Measurements from ENCODE around the gene RAB5A.
"Not testable (repeated sequence)": the region's sequence is repeated elsewhere in the genome, so short reads cannot be mapped to it uniquely, and the experiment has no call there.

RAB5A gene

DNA sequence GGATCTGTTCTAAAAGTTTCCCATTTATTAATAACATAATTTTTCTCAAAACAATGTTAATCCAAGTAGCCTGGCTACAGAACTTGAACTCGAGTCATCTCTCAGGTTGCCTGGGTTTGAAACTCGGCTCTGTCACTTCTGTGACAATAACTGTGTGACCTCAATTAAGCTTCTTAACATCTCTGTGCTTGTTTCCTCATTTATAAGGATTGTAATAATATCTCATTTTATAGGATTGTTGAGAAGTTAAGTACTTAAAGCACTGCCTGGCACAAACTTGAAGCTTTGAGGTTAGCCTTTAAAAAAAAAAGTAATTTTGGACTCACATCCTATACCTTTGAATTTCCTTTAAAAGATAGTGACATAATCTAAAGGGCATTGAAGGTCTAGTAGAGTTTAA lies 3.4 kb downstream of the RAB5A start:
- DNase-seq, result no peak

DNA sequence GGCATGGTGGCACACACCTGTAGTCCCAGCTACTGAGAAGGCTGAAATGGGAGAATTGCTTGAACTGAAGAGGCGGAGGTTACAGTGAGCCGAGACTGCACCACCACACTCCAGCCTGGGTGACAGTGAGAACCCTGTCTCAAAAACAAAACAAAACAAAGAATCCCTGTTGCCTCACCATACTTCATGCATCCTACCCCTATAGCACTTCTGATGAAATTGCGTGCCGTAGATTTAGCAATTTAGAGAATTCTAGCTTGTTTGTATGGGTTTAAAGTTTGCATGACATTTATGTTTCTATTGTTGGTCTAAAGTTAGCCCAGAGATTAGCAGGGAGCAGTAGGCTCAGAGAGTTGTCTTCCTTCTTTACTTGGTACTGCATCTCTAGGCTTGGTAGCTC lies 7.8 kb downstream of the RAB5A start:
- DNase-seq, result no peak

DNA sequence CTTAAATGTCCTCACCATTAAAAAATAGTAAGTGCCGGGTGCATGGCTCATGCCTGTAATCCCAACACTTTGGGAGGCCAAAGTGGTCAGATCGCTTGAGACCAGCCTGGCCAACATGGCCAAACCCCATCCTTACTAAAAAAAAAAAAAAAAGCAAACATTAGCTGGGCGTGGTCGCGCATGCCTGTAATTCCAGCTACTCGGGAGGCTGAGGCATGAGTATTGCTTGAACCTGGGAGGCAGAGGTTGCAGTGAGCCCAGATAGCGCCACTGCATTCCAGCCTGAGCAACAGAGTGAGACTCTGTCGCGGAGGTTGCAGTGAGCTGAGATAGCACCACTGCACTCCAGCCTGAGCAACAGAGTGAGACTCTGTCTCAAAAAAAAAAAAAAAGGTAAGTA lies 10.5 kb downstream of the RAB5A start:
- DNase-seq, result not testable (repeated sequence)

DNA sequence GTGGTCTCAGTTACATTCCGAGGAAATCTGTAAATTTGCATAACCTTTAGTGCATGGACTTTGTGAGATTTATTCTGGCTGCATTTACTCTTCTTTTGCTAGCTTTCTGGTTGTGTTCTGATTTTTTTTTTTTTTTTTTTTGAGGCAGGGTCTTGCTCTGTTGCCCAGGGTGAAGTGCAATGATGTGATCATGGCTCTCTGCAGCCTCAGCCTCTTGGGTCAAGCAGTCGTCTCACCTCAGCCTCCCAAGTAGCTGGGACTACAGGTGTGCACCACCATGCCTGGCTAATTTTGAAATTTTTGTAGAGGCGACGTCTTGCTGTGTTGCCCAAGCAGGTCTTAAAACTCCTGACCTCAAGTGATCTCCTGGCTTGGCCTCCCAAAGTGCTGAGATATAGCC lies 12.6 kb downstream of the RAB5A start:
- DNase-seq, result no peak

DNA sequence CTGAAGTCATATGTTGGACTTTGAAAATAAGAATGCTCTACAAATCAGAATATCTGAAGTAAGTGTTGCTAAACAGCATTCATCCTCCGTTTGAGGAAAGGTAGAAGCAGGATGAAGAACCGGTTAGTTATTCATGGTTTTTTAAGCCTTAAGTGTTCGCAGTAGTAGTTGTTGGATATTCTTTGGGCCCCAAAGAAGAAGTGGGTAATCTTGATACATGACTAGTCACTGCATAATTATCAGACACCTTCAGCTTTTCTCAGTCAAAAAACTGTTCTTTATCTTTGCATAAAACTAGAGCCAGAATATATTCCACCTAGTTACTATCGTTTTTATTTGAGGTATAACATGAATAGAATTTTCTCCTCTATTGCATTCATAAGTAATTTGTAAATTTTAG lies 13.8 kb downstream of the RAB5A start:
- no peak for DNase-seq

DNA sequence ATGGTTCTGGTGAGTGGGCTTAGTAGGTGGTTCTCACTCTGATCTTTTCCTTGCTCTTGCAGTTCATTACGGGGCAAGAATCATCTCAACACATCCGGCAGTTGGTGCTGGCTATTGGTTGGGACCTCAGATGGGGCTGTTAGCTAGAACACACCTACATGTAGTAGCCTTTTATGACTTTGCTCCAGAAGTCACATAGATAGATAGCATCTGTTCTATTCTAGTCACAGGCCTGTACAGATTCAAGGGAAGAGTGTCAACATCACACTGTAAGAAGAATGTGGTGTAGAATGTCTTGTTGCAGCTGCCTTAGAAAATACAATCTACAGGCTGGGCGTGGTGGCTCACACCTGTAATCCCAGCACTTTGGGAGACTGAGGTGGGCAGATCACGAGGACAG lies 15.1 kb downstream of the RAB5A start:
- no peak for DNase-seq

DNA sequence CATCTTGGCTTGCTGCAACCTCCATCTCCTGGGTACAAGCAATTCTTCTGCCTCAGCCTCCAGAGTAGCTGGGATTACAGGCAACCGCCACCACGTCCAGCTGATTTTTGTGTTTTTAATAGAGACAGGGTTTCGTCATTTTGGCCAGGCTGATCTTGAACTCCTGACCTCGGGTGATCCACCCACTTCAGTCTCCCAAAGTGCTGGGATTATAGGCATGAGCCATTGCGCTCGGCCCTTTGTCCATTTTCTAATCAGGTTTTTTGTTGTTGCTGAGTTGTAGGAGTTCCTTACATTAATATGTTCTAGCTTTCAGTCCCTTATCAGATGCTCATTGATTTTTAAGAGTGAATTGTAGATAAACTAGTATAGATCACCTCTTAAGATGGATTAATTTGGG lies 20.3 kb downstream of the RAB5A start:
- no peak for DNase-seq

DNA sequence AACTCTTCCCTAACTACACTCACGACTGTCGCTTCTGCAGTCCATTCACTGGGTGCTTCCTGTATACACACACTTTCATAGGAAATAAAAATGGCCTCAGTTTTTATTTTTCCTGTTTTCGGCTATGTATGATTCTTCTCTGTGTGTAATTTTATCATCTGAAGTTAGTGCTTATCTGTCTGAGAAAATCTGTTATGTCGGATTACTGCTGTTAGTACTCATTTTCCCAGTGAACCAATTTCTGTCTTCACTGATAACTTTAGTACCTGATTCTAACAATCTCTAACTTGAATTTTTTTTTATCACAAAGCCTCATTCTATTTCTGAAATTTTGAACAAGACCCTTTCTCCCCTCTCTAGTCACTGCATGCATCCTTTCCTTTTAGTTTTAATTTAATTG lies 20.9 kb downstream of the RAB5A start:
- DNase-seq, result no peak

DNA sequence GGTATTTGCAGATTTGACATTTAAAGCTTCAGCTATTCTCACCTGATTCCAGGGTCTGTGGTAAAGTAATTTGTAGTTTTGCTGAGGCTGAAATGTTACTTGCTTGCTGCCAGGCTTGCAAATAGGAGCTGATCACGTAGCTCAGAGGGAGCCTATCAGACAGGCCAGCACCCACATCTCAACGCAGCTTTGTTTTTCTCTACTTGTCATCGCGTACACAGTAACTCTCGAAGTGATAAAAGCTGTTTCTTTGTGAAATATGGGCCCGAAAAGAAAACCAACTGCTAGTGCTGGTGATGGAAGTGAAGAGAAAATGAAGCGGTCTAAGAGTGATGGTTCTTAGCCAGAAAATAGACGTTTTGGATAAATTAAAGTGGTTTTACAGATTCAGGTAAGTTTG lies 23.4 kb downstream of the RAB5A start:
- DNase-seq, result no peak

DNA sequence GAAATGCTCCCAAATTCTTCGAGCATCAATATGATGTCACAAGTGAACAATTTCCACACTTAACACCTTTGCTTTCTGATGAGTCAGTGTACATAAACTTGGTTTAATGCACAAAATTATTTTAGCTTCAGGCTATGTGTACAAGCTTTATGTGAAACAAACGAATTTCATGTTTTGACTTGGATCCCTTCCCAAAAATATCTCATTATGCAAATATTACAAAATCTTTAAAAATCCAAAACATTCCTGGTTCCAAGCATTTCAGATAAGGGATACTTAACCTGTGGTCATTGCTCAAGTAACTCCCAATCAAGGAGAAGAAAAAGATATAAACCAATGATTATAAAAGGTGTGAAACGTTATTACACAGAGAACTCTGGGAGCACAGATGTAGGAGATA lies 25.2 kb downstream of the RAB5A start:
- no peak for DNase-seq

DNA sequence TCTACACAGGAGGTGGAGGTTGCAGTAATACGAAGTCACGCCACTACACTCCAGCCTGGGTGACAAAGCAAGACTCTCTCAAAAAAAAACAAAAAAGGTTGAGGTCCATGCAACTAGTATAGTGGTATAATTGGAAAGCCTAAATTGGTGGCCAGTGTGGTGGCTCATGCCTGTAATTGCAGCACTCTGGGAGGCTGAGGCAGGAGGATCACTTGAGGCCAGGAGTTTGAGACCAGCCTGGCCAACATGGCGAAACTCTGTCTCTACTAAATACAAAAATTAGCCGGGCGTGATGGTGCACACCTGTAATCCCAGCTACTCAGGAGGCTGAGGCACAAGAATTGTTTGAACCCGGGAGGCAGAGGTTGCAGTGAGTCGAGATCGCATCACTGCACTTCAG lies 42.0 kb downstream of the RAB5A start:
- not testable (repeated sequence) for DNase-seq

DNA sequence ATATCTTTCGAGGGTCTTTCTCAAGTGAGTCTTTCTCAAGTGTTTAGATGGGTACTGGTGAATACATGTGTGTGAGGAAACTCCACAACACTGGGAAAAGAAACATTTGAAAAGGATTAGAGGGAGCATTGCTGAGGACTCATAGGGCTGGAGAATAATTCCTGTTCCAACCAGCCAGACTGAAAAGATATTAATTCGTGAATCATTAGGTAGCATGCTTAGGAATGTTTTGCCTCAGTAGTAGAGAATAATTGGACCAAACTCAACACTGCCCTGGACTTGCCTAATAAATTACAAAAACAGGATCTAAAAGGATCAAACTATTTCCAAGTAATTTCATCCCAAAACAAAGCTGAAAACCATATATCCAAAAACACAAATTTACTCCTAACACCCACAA lies 47.9 kb downstream of the RAB5A start:
- no peak for DNase-seq

DNA sequence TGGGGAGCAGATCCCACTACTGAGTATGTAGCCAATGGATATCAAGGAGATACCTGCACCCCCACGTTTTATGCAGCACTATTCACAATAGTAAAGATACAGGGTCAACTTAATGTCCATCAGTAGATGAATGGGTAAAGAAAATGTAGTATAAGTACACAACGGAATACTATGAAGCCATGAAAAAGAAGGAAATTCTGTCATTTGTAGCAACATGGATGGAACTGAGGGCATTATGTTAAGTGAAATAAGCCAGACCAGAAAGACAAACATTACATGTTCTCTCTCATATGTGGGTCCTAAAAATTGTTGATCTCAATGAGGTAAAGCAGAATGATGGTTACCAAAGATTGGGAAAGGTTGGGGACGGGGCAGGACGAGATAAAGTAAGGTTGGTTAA lies 50.6 kb downstream of the RAB5A start:
- DNase-seq, result no peak

DNA sequence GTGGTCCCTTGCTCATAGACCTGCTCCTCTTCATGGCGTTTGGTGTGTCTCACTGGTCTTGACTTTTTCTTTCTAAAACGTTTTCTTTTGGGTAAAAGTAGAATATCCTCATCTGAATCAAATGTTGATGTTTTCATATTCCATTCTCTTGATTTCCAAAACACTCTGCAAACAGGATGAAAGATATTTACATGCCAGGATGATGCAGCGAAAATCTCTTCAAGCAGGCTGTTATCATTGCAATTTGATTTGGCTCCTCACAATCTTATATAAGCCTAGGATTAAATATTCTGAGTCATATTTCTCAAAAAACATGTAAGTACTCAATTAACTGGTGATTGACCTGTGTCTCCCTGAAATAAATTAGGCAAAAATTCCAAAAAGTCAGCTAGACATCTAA lies 55.0 kb downstream of the RAB5A start:
- DNase-seq, result no peak

DNA sequence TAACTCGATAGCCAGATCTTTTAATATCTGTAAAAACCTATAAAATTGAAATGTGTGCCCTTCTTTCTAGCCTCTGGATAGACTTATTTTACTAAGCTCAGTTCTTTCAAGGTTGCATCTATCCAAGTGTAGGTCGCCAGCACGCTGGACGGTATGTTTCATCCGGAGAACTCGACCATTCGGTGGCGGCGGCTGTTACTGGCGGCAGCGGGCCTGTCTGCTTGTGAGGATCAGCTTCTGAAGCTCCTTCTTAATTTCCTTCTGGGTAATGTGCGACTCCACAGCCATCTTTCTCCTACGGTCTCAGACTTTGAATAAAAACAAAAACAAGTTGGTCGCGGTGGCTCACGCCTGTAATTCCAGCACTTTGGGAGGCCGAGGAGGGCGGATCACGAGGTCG lies 61.1 kb downstream of the RAB5A start:
- no peak for DNase-seq

DNA sequence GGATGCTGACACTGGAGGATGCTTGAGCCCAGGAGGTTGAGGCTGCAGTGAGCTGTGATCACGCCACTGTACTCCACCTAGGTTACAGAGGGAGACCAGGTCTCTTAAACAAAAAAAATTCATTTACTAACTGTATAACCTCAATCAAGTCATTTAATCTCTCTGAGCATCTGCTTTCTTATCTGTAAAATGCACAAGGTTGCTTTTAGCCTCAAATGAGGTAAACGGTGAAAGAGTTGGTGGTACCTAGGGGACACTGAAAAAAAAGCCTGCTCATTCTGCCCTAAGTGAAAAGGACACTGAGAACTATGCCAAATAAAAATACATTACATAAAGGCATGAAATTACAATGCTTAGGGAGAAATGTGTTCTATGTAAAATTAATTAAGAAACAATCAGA lies 61.7 kb downstream of the RAB5A start:
- no peak for DNase-seq

DNA sequence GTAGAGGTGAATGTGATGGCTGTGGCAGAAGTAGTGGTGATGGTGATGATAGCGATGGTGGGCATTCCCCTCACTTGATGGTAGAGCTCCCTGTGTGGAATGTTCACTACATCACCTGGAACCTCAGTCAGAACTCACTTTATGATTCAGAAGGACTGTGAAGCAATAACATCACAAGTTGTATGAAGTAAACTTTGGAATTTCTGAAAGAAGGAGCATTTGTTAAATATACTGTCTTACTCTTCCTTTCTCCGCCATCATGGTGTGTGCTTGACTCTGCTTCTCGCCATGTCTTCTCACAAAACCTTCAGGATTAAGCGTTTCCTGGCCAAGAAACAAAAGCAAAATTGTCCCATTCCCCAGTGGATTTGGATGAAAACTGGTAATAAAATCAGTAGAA lies 65.3 kb downstream of the RAB5A start, which contains the start of gene PP2D1:
Gene PP2D1 (minus strand): TSS at position 101 of the 400 bp plus-strand sequence. CDS start 192 bp downstream, outside the sequence.
- no peak for DNase-seq

DNA sequence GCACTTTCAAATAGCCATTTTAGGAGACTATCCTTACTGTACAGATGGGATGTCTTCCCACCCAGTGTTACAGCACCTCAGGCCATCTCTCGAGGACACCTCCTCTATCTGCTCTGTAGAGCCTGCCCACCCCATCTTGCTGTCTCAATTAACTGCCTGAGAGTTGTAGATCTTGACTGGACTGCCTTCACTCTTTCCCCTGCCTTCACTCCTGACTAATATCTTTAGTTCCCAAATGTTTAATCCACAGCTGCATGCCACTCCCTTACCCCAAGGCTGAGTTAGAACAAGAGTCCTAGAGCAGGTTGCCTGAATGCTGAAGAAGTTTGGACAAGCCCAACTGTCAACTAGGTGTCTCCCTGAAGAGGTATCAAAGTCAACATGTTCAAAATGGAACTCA lies 66.5 kb downstream of the RAB5A start:
- DNase-seq, result no peak

DNA sequence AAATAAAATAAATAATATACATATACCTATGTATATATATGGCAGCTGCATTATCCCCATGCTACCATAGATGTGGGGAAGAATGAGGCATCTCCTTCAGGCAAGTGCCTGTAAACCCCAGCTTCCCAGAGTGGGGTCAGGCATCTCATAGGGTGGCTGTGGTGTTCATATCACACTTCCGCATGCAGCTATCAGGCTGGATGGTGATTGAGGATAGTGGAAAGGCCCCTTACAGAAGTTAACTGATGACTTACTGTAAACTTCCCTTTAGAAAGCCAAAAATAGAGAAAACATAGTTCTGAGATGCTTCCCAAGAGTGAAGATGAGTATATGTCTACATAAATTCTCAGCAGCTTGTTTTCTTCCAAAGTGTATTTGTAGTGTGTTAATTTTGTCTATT lies 68.6 kb downstream of the RAB5A start:
- DNase-seq, result no peak

DNA sequence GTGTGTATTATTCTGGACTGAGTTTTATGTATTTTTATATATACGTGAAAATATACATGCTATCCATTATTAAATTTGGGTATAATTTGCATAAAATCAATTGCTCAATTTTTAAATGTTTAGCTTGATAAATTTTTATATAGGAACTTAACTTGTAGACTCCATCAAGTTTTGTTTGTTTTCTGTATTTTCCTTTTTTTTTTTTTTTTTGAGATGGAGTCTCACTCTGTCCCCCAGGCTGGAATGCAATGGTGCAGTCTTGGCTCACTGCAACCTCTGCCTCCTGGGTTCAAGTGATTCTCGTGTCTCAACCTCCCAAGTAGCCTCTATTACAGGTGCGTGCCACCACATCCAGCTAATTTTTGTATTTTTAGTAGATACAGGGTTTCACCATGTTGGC lies 69.2 kb downstream of the RAB5A start:
- DNase-seq, result not testable (repeated sequence)

DNA sequence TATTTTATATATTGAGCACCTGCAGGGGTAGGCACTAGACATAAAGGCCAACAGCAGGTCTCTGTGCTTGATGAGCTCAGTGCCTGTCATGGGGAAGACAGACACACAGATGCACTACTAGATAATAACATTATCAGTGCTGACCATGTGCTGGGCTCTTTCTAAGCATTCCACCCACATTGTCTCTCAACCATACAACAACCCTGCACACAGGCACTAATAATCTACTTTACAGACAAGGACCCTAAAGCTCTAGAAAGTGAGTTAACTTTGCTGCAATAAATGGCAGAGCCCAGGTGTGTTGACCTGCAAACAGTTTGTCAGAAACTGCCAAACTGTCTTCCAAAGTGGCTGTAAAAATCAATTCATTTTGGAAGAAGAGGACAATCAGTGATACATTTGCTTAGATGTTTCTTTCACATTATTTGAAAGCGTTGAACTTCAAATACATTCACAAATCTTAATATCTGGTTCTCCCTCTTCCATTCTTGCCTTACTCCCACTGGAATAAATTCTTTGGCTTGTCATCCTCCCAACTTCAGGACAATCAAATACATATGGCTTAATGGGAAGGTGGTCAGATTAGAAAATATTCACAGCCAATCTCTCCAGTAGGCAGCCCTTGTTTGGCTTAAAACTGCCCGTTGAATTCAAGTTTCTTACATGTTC lies 76.2 kb downstream of the RAB5A start:
- DNase-seq, result no peak

DNA sequence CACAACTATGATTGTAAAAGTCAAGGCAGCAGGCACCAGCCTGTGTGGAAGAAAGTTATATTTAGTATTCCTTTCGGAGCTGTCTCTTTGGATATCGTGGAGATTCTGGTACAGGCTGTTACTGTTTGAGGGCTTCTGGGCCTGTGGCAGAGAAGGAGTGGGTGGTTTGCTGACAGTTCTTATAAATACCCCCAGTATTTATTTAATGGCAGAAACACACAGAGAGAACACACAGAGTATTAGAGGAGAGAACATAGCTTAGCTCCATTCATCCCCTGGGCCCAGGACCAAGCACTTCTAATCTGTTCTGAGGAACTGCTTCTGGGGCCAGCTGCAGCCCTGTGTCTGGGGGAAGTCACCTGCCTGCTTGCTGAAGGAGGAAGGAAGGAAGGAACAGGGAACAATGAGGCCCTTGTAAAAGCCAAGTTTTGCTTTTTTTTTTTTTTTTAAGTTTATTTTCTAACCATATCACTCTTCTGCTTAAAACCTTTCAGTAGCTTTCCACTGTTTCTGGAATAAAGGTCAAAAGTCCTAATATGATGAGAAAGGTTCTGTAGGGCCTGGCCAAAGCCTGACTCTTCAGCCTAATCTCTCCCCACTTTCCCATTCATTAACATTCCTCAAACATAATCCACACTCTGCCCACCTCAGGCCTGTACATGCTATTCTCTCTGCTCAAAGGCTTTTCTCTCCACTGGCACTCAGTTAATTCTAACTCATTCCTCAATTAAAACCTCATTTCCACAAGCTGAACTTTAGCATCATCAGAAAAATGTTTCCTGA lies 76.9 kb downstream of the RAB5A start:
- DNase-seq, result no peak

DNA sequence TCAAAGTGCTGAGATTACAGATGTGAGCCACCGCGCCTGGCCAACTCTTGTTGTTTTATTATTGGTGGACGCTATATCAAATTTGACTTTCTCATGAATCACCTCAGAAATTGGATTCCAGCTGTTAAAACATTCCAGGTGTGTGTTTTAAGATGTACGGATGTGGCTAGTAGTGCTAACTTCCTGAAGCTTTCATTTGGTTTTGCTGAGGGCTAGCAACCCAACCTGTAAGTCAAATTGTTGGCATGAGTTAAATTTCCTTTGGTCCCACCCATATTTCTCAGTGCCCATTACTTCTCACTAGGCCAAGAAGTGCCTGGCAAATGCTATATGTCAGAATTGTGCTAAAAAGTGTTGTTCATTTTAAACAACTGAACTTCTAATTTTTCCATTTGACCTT lies 80.2 kb downstream of the RAB5A start:
- no peak for DNase-seq

DNA sequence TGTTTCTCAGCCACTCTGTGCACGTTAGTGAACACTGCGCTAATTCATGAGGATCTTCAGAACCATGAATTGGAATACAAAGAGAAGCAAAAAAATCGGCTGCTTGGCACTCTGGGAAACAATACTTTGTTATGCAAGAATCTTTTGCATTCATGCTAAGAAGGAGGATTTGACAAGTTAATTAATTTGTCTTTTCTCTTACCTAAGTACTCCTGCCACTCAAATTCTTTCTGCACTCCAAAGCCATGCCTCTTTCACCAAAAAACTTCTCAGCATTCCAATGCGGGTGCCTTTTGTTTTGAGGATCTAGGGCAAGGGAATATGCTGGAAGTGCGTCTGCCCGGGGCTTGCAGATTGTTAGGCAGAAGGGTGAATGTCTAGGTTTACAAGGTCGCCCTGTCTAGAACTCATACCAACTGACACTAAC lies 82.0 kb downstream of the RAB5A start:
- DNase-seq, result no peak

DNA sequence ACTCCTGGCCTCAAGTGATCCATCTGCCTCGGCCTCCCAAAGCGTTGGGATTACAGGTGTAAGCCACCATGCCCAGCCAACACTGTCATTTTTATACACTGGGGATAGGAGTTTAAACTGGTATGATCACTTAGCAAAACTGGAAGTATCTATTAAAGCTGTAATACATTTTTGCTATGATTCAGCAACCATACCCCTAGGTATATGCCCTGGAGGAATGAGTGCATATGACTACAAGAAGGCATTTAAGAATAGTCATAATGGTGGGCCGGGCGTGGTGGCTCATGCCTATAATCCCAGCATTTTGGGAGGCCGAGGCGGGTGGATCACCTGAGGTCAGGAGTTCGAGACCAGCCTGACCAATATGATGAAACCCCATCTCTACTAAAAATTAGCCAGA lies 85.0 kb downstream of the RAB5A start:
- DNase-seq, result not testable (repeated sequence)
